Activated gamma-delta T cell treated with Interleukin-2 at 50 U/mL for 16 hours (primary cell): ENCODE data around the gene RASSF8.

ENCODE experiments used
- DNase-seq: peaks from one replicate; pipeline ENCODE4 v3.0.0-alpha.2; 2020

The RASSF8 gene

DNA sequence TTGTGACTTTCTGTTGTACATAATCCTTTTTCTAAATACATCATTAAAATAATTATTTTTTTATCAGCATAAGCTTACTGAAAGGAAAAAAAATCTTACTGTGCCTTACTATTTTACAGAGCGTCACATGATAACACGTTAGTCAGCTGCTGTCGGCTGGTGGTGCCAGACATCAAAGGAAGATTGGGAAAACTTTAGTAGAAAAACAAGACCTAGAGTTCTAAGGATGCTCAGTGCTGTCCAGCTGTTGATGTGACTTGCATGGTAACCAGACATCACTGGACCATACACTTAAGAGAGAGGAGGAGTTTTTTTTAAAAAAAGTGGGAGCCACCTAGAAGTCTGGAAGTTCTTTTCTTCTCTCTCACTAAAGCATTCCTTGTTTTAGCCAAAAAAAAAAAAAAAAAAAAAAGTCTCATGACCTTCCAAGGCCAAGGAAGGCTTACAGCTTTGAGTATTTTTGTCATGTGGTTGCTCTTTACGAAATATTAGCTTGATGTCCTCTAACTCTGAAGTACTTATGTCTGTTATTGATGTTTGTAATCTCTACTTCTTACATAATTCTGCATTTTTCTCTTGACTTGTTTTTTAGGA, 4.5 kb downstream of the RASSF8 start:
- DNase-seq: no peak

DNA sequence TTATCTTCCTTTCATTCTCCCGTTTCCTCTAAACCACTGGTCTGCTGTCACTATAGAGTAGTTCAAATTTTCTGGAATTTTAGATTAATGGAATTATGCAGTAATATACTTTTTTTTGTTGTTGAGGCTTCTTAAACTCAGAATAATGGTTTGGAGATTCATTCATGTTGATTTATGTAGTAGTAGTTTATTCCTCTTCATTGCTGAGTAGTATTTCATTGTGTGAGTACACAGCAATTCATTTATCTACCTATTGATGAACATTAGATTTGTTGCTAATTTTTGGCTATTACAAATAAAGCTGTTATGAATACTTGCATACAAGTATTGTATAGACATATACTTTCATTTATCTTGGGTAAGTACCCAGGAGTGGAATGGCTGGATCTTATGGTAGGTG, 7.2 kb downstream of the RASSF8 start:
- no peak for DNase-seq

DNA sequence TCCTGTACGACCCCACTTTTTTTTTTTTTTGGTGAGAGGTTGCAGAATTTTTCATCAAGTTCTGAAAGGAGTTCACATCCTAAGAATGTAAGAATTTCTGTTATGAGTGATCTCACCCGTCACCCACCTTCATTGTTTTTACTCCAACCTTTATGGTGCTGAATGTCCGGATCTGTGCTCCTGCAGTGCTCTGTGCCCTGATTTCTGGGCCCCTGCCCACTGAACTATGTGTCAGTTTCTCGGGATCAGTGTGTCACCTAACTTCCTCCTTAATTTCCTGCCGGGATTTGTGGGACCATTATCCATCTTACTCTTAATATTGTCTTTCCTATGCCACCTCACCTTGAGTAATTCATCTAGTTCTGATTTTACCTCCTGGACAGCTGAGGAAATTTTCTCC, 11.6 kb downstream of the RASSF8 start:
- no peak for DNase-seq

DNA sequence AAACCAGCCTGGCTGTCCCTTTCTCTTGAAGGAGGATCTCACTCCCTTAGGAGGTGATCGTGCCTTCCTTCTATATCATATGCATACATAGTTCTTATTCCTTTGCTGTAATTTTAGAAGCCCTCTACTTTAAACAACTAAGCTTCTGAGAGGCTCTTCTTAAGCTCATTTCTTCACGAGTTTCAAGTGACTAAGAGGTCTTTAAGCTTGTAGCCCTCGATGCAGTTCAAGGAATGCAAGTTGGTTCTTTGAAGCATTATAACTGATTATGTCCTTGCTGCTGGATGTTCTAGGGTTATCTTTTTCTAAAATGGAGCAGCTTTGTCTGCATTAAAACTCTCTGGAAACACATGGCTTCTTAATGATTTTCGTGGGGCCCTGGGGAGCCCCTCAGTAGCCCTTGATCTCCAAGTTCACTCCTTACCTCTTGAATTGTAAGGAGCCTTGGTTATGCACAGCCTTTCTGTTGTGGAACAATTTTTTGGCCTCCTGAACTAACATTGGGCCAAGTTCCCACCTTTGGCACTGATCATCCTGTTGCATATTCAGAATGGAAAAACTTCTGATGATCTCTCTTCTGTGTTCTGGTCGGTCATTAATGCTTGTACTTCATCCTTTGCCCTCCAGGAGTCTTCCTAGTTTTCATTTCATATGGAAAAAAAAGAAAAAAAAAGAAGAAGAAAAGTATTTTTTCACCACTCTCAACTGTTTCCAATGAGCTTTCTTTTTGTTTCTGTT, 12.6 kb downstream of the RASSF8 start:
- DNase-seq: no peak

DNA sequence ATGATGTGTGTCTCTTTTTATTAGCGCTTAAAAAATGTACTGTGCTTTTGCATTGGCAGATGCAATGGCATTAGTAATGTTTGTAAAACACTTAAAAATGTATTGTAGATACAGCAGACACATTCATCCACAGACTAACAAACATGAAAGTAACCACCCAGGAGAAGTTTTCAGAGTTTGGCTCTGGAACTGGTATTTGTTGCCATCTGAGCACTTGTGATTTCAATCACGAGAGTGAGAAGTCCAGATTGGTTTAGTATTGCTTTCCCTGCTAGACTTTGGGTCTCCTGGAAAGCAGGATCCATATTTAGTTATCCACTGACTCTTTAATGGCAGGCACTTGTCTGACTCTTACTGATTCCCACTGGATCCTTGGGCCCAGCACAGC, 13.2 kb downstream of the RASSF8 start:
- DNase-seq: no peak

DNA sequence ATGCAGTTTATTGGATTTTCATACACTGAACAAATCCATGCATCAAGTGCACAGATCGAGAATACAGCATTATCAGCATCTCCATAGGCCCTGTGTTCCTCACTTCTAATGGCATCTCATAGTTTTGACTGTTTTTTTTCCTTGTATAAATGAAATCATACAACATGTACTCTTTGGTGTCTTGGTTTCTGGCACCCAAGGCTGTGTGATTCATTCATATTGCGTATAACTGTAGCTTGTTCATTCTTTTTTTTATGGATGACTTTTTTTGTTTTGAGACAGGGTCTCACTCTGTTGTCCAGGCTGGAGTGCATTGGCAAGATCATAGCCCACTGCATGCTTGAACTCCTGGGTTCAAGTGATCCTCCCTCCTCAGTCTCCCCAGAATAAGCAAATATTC, 14.3 kb downstream of the RASSF8 start:
- no peak for DNase-seq

DNA sequence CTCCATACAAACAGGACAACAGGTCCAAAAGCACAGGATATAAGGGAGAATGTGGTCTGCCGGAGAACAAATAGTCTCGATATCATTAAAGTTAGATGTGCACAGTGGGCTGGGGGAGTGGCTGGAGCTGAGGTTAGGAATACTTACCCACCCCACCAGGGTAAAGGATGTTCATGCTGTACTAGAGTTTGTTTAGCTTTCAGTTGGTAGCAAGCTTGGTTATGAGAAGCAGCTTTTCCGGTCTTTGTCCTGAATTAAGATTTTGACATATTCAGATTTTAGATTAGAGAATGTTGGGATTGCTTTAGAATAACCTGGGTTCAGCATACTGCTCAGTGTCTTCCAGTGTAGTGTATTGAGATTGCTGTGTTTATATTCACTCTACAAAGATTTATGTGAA, 16.7 kb downstream of the RASSF8 start:
- no peak for DNase-seq

DNA sequence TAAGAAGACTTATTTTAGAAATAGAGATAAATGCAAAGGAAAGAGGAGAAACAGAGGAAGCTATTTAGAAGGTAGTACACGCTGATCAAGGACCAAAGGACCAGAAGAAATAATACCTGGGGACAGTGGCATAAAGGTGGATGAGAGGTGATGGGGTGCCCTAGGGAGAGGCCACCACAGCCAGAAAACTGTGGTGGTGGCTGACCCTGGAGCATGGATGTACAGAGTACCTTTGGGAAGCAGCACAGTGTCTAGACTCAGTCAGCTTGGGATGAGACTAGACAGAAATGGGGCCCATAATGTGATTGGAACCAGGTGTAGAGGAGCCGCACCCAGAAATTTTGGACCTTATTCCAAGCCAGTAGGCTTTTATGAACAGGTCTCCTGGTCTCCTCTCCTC, 17.2 kb downstream of the RASSF8 start:
- DNase-seq: no peak

DNA sequence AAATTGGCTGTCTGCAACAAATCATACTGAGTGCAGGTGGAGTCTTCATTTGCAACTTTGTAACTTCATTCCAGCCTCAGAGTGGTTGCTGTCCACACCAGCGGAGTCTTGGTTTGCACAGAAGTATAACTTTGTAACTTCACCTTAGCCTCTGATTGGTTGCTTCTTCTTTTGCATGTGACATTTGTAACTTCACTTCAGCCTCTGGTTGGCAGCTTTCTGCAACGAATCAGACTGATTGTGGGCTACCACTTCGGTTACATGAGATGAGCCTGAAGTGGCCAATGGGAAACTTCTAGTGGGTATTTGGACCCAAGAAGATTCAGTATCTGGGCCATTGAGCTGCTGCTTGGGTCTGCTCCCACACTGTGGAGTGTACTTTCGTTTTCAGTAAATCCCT, 17.8 kb downstream of the RASSF8 start:
- no peak for DNase-seq

DNA sequence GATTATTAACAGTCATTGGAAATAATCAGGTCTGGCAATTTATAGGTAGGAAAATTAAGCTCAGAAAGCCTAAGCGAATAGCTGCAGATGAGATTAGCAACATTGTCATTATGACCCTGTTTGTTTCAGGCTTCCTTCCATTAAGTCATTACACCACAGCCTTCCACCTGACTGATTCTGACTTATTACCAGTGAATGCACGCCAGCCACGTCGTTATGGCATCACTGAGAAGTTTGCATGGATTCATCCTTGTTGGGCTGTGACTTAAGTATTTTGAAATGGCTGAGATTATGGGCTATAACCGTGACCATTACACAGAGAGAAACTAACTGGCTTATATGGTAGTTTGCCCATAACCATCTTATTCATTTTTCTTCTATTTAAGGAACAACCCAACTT, 18.6 kb downstream of the RASSF8 start:
- no peak for DNase-seq

DNA sequence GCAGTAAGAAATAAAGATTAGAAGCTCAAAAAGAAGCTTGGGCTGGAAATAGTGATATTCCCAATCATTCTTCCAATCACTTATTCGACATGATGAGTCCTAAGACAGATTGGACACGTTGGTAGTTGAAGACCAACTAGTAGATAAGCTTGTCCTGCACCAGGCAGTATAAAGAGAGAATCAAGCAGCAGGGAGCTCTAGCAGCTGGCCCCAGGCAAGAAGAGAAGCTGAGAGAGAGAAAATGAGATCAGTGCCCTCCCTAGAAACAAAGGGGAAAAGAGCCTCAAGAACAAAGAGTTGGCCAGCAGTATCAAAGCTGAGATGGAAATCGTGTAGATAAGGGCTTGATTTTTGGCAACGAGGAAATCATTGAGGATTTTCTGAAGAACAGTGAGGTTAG, 20.6 kb downstream of the RASSF8 start:
- DNase-seq: no peak

DNA sequence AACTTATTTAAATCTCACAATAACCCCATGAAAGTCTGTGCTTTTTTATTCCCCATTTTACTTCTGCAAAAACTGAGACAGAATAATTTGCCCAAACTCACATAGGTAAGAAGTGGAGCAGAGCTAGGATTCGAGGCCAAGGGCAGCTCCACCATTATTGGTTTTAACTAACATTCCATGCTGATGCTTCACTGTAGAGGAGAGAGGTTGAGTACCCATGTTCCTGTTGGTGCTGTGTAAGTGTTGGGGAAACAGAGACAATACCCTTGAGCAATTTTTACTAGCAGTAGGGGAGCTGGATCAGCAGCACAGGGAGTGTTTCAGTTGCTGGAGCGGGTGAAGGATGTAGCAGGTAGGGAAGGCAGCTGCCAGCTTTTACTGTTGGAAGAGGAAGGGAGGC, 21.1 kb downstream of the RASSF8 start:
- no peak for DNase-seq

DNA sequence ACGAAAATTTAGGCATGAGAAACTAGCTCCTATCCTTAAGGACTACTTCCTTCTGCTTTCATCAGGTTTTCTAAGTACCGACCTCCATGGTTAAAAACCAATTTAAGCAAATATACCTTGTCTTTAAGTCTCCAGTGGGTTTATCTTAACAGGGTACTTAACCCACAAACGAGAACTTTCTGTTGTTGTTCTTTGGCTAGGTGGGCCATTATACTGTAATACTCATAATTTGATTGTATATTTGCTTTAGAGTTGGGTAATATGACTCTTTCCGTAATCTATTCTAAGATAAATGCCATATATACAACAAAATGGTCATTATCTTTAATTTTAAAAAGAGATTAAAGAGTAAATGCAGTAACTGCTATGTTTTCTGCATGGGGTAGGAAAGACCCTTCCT, 21.6 kb downstream of the RASSF8 start:
- DNase-seq: no peak

DNA sequence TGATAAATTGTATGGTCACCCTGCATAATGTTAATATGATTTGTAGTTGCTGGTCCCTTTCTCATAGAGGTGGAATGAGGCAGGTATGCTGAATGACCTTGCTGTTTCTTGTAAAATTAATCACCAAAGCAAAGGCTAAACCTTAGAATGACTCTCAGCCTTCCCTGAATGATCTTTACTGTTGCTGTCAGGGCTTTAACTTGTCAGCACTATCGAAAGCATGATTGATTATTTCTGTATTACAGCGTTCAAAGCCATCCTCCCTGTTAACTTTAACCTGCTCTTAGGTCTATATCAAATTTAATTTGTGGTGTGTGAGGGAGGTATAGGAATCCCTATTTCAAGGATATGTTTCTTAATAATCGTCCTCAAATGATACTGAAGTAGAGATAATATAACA, 23.1 kb downstream of the RASSF8 start:
- no peak for DNase-seq

DNA sequence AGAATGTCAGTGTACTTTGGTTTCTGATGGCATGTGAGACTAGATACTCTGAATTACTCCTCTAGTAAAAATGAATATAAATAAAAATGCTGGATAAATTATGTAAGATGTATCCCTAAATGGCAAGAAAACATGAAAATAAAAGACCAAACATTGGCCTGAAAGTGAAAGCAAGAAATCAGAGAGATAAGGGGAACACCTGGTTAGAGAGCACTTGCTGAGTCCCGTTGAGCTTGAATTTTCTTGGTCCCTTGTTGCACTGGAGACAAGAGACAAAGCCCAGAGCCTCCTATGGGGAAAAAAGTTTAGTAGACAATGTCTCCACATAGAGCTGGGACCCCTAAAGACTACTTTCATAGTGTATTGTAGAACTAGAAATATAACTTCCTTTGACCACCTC, 23.9 kb downstream of the RASSF8 start:
- no peak for DNase-seq

DNA sequence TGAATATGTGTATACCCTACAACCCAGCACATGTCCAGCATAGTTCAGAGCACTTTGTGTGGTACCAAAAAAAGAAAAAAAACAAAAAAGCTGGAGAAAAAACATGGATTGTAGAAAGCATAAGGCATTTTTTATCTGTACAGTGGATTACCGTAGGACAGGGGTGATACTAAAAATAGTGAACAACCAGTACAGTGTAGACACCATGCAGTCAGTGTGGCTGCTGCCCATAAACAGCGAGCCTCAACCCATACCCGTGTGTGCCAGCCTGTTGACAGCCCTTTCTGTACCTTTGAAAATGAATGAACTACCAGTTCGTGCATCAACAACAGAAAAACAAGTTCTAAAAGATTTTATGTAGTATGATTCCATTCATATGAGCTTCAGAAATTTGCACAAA, 25.1 kb downstream of the RASSF8 start:
- no peak for DNase-seq

DNA sequence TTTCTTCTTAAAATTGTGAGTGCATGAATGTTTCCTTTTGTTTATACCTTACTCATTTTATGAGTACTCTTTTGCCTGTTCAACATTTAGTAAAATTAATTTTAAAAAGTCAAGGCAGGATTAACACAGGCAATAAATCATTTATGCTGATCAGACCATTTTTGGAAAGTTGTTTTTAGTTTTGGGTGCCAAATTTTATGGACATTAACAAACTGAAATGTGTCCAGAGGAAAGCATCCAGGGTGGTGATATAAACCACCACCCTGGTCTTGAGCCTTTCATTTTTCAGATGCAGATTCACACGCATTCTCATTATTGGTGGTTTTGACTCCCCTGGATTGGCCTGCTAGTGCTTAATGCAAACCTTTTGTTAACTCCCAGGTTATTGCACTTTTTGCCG, 26.3 kb downstream of the RASSF8 start:
- DNase-seq: no peak

DNA sequence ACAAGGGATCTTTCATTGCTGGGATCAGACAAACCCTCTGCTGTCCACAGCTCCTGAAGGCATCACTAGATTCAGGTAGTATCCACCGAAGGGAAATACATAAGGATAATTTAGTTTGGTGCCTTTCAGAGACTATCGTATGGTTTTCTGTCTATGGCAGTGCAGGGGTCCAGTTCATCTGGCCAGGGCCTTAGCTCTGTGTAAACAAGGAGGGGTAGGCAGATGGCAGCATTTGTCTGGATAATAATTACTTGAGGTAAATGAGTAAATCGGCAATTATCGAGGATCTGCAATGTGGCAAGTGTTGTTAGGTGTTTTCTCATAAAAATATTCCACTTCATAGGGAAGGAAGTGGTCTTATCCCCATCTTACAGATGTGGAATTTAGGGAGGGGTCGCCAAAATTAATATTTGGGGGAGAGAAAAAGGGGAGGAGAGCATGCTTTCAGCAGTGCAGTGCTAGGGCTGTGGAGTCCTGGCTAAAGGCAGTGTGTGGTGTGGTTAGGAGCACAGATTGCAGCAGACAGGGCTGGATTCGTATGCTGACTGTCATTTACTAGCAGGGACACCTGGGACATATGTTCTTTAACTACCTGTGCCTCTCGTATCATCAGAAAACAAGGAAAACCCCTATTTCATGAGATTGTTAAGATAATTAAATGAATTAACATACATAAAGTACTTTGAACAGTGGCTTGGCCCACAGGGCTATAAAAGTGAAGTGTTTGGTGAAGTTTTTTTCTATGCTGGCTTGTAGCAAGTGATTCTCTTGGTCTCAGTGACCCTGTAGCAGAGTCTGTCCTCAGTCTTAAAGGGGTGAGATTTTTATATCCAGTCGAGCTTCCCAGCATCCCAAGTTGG, 27.1 kb downstream of the RASSF8 start:
- no peak for DNase-seq

DNA sequence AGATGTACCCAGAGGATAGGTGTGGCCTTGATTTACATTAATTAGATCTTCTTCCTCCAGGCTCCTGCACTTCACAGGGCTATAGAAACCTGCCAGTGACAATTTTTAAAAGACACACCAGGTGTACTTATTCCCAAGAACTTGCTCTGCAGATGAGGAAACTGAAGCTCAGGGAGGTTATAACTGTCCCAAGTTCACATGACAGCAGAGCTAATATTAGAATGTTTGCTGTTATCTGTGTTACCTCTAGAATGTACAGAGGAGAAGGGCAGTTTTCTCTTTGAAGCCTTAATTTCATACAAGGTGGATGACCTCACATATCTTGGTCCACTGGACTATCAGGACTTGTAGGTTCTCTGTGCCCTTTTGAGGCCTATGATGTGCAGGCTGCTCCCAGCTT, 27.7 kb downstream of the RASSF8 start:
- no peak for DNase-seq

DNA sequence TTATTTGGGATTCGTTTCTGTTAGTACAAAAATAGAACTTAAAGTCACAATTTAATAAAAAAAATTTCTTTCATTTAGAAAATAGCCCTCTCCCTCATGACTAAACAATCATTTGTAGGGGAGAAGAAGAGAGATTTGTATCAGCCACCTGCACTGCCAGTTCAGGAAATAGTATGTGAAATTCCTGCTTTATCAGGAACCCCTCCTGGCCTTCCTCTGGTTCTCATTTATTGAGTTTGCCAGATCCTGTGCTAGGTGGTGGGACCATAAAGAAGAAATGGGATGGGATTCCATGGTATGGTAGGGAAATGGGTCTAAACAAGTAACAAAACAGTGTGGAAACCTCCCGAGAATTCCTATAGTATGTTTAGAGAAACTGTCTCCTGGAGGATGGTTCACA, 30.0 kb downstream of the RASSF8 start:
- DNase-seq: no peak

DNA sequence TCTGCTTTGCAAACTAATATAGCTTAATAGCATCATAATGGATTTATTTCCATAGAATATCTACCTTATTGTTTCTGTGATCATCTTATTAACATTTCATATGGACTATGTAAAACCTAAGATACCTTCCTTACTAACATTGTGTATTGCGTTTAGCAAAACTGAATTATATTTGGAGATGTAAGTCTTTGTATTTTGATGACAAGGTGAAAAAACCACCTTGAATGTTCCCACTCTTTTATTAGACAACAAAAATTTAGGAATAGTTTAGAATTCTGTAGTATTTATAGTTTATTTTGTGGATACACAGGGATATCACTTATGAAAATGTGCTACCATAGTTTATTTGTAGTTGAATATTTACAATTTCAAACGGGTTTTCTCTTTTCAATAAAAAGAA, 32.0 kb downstream of the RASSF8 start:
- no peak for DNase-seq

DNA sequence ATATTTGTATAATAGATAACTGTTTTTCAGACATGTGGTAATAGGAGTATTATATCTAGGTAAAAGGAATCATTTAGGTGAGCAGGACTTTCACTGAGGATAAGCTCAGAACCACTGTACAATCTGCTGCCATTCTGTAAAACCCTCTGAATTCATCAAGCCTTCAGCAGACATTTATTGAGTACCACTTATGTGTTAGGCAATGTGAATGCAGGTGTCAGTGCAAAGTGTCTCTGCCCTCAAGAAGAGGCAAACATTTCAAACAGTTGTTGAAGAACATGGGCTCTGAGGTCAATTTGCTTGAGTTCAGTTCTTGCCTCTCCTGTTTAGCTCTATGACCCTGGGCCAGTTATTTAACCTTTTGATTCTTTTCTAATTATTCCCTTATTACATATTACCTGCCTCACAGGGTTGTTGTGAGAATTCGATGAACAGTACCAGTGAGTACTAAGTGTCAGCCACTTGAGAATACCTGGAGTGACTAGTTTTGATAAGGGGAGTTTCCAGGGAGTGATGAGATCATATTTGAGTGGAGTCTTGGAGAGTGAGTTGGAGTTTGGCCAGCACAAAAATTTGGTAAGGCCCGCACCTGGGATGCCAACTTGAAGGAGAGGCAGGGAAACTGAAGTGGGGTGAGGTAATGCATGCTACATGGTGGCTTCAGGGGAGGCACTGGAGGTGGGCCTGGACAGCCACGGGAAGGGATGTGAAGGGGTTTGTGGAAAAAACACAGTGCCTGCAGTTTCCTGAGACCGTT, 33.7 kb downstream of the RASSF8 start:
- DNase-seq: no peak

DNA sequence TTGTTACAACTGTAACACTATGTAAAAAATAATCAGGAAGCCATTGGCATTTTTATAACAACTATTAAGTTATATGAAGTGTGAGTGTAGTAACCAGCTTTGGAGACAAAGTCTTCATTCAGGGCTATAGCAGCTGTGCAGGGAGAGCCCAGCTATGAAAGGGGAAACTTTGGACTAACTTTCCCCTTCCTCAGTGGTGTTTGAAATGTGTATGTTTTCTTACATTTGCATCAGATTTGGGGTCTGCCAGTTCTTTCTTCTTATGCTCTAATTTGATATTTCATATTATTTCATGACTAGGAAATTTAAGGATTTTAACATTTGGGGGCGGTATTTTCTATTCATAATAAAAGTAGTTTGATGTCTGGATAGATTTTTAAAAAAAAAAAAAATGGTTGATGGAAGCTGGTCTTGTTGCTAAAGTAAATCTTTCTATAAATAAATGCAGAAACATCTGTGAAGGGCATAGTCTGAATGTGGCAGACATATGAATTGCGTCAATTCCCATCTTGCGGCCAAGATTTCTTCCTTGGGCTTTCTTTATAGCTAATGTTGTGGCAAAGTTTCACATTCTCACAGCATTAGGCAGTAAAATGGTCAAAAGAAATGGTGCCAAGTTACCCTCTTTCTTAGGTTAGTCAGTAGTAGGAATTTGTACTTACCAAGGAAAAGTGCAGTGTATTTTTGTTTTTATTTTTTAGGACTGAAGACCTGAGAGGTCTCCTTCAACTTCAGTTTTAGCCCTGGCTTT, 35.6 kb downstream of the RASSF8 start:
- no peak for DNase-seq
